HG03439 (cell line): Measurements from ENCODE around the gene IRF9.
A peak's percentile ranks its signal among the peaks of the same experiment; 100 is the strongest.

Source experiments
- ATAC-seq: cut with Tn5 transposase; IDR thresholded peaks from one replicate; pipeline ENCODE4 v1.9.1; 2021; ENCODE audit warnings: mild to moderate bottlenecking, moderate library complexity; ENCODE audit not compliant: unreplicated experiment

The IRF9 gene

DNA sequence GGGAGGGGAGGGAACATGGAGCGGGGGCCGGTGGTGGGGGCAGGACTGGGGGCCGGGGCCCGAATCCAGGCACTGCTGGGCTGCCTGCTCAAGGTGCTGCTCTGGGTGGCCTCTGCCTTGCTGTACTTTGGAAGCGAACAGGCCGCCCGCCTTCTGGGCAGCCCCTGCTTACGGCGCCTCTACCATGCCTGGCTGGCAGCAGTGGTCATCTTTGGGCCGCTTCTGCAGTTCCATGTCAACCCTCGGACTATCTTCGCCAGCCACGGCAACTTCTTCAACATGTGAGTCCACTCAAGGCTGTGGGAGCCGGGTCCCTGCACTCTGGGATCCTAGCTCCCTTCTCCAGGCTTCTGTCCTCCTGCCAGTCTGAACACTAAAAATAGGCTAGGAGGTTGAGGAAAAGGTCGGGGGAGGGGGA lies 29.5 kb upstream of the IRF9 start:
- no peak for ATAC-seq

DNA sequence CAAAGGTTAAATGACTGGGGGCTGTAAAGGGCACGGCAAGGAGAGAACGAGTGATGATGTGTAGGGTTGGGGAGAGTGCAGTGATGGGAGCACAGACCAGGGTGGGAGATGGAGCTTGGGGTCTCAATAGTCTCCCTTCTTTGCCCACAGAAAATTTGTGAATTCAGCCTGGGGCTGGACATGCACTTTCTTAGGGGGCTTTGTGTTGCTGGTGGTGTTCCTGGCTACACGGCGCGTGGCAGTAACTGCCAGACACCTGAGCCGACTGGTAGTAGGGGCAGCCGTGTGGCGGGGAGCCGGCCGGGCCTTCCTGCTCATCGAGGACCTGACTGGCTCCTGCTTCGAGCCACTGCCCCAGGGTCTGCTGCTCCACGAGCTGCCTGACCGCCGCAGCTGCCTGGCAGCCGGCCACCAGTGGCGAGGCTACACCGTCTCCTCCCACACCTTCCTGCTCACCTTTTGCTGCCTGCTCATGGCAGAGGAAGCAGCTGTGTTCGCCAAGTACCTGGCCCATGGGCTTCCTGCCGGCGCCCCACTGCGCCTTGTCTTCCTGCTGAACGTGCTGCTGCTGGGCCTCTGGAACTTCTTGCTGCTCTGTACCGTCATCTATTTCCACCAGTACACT lies 28.9 kb upstream of the IRF9 start:
- ATAC-seq: no peak

- no peak for ATAC-seq
Measured at GRCh38 chr14:24132976-24133375, 28.1 kb upstream of the IRF9 start.

DNA sequence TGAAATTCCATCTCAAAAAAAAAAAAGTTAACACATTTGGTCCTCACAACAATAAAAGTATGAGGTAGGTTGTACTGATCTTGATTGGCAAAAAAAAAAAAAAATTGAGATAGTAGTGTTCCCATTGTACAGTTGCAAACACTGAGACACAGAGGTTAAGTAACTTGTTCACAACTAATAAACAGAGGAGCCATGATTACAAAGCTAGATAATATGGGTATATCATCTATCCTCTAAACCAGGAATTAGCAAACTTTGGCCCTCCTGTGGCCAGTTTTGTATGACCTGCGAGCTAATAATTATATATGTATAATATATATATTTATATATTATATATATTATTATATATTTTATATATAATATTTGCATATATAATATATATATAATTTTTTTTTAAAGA lies 27.3 kb upstream of the IRF9 start:
- no peak for ATAC-seq

- peak; percentile 1 for ATAC-seq
Measured at GRCh38 chr14:24135584-24135833, 25.6 kb upstream of the IRF9 start.

- peak; percentile 79 for ATAC-seq
Measured at GRCh38 chr14:24135834-24136683, 25.0 kb upstream of the IRF9 start, which contains the start of gene PSME1. TSS of gene PSME1 (plus strand) at chr14:24136194. CDS start at chr14:24136263, 69 bp downstream.

- no peak for ATAC-seq
Measured at GRCh38 chr14:24136684-24137528, 24.2 kb upstream of the IRF9 start.

GRCh38 chr14:24137529-24138395 lies 23.3 kb upstream of the IRF9 start:
- no peak for ATAC-seq

DNA sequence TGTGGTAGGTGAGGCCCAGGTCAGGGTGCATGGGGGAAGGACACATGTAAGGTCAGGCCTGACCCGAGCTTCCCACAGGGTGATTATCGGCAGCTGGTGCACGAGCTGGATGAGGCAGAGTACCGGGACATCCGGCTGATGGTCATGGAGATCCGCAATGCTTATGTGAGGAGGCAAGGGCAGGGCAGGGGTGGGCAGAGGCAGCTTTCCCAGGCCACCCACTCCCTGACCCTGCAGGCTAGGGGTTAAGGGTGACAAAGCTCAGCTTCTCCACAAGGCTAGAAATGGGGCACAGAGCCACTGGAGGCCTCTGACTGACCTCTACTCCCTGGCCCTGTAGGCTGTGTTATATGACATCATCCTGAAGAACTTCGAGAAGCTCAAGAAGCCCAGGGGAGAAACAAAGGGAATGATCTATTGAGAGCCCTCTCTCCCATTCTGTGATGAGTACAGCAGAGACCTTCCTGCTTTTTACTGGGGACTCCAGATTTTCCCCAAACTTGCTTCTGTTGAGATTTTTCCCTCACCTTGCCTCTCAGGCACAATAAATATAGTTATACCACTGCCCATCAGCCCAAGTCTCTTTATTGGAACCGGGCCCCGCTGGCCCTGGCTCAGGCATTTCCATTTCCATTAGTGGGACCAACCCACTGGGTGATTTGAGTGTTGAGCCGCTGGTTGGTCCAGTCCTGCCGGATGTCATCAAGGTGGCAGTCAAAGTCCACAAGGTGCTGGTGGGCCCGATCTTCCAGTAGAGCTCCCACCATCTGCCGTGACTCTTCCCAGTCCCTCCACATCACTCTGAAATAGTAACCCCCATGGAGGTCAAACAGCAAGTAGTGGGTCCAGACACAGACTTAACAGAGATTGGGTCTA lies 22.4 kb upstream of the IRF9 start:
- ATAC-seq: no peak

DNA sequence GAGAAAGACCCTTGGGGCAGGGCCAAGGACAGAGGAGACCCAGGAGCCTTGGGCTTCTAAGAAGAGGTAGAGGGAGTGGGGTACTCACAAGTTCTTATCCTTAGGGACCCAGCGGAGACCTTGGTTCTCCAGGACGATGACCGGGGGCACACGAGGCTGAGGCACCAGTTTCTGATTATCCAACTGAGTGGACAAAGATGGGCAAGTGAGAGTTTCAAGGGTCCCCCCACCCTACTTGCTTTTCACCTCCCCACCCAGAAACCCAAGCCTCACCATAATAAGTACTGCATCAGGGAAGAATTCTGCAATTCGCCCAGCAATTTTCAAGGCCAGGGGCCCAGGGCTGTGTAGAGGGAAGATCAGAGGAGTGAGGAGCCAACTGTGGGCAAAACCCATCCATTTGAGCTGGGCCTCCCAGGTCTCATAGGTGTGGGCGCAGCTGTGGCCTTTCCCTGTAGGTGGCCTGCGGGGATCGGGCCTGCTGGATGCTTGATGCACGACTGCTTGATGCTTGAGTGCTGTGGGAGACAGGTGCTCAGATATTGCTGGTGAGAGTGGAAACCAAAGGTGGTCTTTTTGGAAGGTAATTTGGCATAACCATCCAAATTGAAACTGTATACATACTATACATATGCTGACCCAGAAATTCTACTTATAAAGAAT lies 21.7 kb upstream of the IRF9 start:
- ATAC-seq: no peak

- peak; percentile 83 for ATAC-seq
Measured at GRCh38 chr14:24141097-24141880, 19.8 kb upstream of the IRF9 start, which contains the start of gene EMC9. TSS of gene EMC9 (minus strand) at chr14:24141591. CDS start at chr14:24141304, 287 bp downstream.

GRCh38 chr14:24143511-24143910 lies 17.6 kb upstream of the IRF9 start:
- ATAC-seq: no peak

DNA sequence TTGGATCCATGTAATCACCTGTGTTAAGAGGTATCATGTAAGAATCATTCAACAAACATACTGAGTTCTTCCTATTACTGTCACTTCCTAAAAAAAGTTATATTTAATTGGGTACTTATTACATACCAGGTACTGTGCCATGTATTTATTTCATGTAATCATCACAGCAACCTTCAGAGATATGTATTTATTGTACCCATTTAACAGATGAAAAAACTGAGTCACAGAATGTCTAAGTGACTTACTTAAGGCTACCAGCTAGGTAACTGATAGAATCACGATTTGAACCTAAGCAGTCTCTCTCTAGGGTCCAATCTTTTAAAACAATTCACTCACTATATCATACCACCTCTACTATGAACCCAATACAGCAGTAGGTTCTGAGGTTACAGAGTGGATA lies 16.6 kb upstream of the IRF9 start:
- no peak for ATAC-seq

- ATAC-seq: no peak
Measured at GRCh38 chr14:24145219-24145618, 15.8 kb upstream of the IRF9 start.

GRCh38 chr14:24145690-24146452 lies 15.2 kb upstream of the IRF9 start:
- no peak for ATAC-seq

GRCh38 chr14:24146453-24146977 lies 14.6 kb upstream of the IRF9 start, which contains the start of gene PSME2:
TSS of gene PSME2 (minus strand) at chr14:24146610. CDS start at chr14:24146581, 29 bp downstream.
- ATAC-seq: peak; percentile 61
